H1 (cell line): Measurements from ENCODE around the gene CTNNA3. TPM values are rescaled to one million over a fixed set of nuclear protein-coding genes. Genes with fewer than 3 reads are reported as not detected.

Experiments
- KDM4A ChIP-seq: IDR thresholded peaks from one replicate; pipeline ENCODE4 v1.7.1; 2012; ENCODE audit warnings: low read depth, mild to moderate bottlenecking, moderate library complexity, low read length, inconsistent platforms; ENCODE audit not compliant: severe bottlenecking
- MAFK ChIP-seq: IDR thresholded peaks from 2 replicates; pipeline ENCODE4 v1.6.1; 2012; ENCODE audit warnings: low read depth, mild to moderate bottlenecking, improper control_type of control experiment, low read length
- RFX5 ChIP-seq: IDR thresholded peaks from 2 replicates; pipeline ENCODE4 v1.6.1; 2011; ENCODE audit warnings: low read depth, low read length, improper control_type of control experiment, borderline replicate concordance
- RNF2 ChIP-seq: fragments of 200-900, 300-1000 bp; sonication (generic); IDR thresholded peaks from 2 replicates; pipeline ENCODE4 v1.7.1; 2016; ENCODE audit warnings: borderline replicate concordance, low read depth, mild to moderate bottlenecking, antibody characterized with exemption, low read length; ENCODE audit not compliant: poor library complexity, severe bottlenecking; ENCODE audit errors: missing control alignments
- SP1 ChIP-seq: IDR thresholded peaks from 2 replicates; pipeline ENCODE4 v1.6.1; 2011; ENCODE audit warnings: low read depth, low read length
- polyA plus RNA-seq, 7 experiments: library from polyadenylated mRNA; depleted of rRNA in 3 of 7; stranded (reverse) in 5 of 7; unstranded in 2 of 7; fragments of >200 nt in 5 of 7; fragments of 200-250 nt in 2 of 7; gene quantifications; 1 replicate in 5 of 7; 2 replicates in 1 of 7; 4 replicates in 1 of 7; pipeline versions ENCODE4 v1.2.1 to v1.2.3, GENCODE V29; 2011 to 2013; ENCODE audit warnings: missing spikeins in 2 of 7, mixed read lengths in 2 of 7
- total RNA-seq: library from RNA; stranded (reverse); fragmentation: NEBNext Ultra II Directional; extraction: Animal tissue kit (Norgen Biotek cat#: 25700); gene quantifications from 2 replicates; pipeline ENCODE4 v1.2.1, GENCODE V29; 2021
- TF ChIP-seq, protein P1 (sequence below): IDR thresholded peaks from 2 replicates; pipeline ENCODE4 v1.6.1; 2011; ENCODE audit warnings: low read depth, mild to moderate bottlenecking, low read length; ENCODE audit not compliant: insufficient read depth

CTNNA3 gene
- total and polyA plus RNA-seq, 2 of the 8 experiments (the other 6 are each of a cell fraction or from before 2014, with no cell fraction given): 1.3 to 1.5 TPM

DNA sequence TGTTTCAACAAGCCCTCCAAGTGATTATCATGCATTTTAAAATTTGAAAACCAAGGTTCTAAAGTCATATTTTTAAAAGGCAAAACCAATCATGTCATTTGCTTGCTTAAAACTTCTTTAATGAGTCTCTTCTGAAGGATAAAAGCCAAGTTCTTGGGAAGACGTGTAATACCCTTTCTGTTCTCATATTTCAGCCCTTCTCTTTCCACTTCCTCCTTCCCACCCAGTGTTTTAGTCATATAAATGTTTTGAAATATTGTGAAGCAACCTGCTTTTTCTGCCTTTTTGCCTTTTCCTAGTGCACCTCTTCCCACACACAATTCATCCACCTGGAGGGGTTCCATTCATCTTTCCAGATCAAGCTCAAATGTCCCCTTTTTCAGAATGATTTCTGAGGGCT, 981.3 kb downstream of the CTNNA3 start (continued):
- TF ChIP-seq, protein P1, sequence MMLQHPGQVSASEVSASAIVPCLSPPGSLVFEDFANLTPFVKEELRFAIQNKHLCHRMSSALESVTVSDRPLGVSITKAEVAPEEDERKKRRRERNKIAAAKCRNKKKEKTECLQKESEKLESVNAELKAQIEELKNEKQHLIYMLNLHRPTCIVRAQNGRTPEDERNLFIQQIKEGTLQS: no peak
- TF ChIP-seq RNF2 (no peak), KDM4A (no peak), SP1 (no peak), RFX5 (no peak), MAFK (no peak)
